Endothelial cell of umbilical vein (primary cell): Measurements from ENCODE around the gene AGFG1. TPM values are rescaled to one million over a fixed set of nuclear protein-coding genes. Genes with fewer than 3 reads are reported as not detected.
A peak's percentile ranks its signal among the peaks of the same experiment; 100 is the strongest.

ENCODE experiments used
- BruUV-seq: library from RNA; stranded (reverse); fragments of 400-500 nt; replicated peaks from 2 replicates; lab custom pipeline; 2021; lab: Mats Ljungman, UMichigan
- CTCF ChIA-PET: fragments of 300-600, 350-600 bp; sonication (Branson Sonifier 250); formaldehyde crosslinking; loops from one replicate; lab custom pipeline; 2021; ENCODE audit warnings: antibody characterized with exemption, inconsistent platforms; lab: Charles Lee
- POLR2A ChIA-PET: fragments of 300-600, 350-600 bp; sonication (Branson Sonifier 250); formaldehyde crosslinking; loops from one replicate; lab custom pipeline; 2021; ENCODE audit warnings: antibody characterized with exemption, inconsistent platforms; lab: Charles Lee
- DNase-seq: peaks from one replicate; pipeline ENCODE4 v3.0.0-alpha.2; 2011; ENCODE audit warnings: low read depth, low spot score
- FAIRE-seq: peaks from 2 replicates; lab custom pipeline; 2011; peaks lifted over from hg19 to GRCh38; lab: Jason Lieb, UNC
- H2AFZ ChIP-seq: 2 replicates; pipeline ENCODE4 v1.6.0; 2012; ENCODE audit warnings: low read depth, low read length, control low read depth, inconsistent platforms
- H3K27ac ChIP-seq: 2 replicates; pipeline ENCODE4 v1.5.1; 2011; ENCODE audit warnings: low read depth, mild to moderate bottlenecking, control low read depth, low read length, moderate library complexity; ENCODE audit not compliant: insufficient read depth
- H3K27me3 ChIP-seq, 2 experiments: 2 replicates each; pipeline versions ENCODE4 v1.6.0 to v1.6.1; 2011; ENCODE audit warnings: low read length in 2 of 2, mixed read lengths in 1 of 2; ENCODE audit not compliant: control insufficient read depth in 2 of 2, insufficient read depth in 2 of 2
- H3K36me3 ChIP-seq, 2 experiments: 2 replicates in 1 of 2; 3 replicates in 1 of 2; pipeline ENCODE4 v1.5.1; 2011; ENCODE audit warnings: low read length in 2 of 2, mild to moderate bottlenecking in 1 of 2, moderate library complexity in 1 of 2; ENCODE audit not compliant: control insufficient read depth in 2 of 2, insufficient read depth in 2 of 2; ENCODE audit errors: extremely low read depth in 1 of 2
- H3K4me1 ChIP-seq: 3 replicates; pipeline ENCODE4 v1.5.1; 2011; ENCODE audit warnings: mild to moderate bottlenecking, low read length; ENCODE audit not compliant: control insufficient read depth, insufficient read depth; ENCODE audit errors: extremely low read depth
- H3K4me2 ChIP-seq: 2 replicates; pipeline ENCODE4 v1.6.1; 2011; ENCODE audit warnings: low read length, control low read depth, mixed read lengths; ENCODE audit not compliant: insufficient read depth
- H3K4me3 ChIP-seq, 3 experiments: fragments of 200-600 bp in 1 of 3; sonication (generic), shearing (Covaris generic) in 1 of 3; replicated peaks in 1 of 3; 2 replicates each; pipeline ENCODE4 v1.5.1; 2011 to 2016; ENCODE audit warnings: control low read depth in 3 of 3, low read length in 3 of 3, mild to moderate bottlenecking in 2 of 3, inconsistent platforms in 1 of 3, low read depth in 1 of 3, moderate library complexity in 1 of 3; ENCODE audit not compliant: insufficient read depth in 1 of 3
- H3K79me2 ChIP-seq: 2 replicates; pipeline ENCODE4 v1.6.0; 2012; ENCODE audit warnings: low read length, inconsistent platforms; ENCODE audit not compliant: control insufficient read depth, insufficient read depth
- H3K9ac ChIP-seq: replicated peaks from 2 replicates; pipeline ENCODE3; 2011; ENCODE audit warnings: low read length, control low read depth; ENCODE audit not compliant: insufficient read depth; ENCODE audit errors: extremely low read depth
- H3K9me1 ChIP-seq: replicated peaks from 3 replicates; pipeline ENCODE4 v1.6.0; 2011; ENCODE audit warnings: mild to moderate bottlenecking, low read length; ENCODE audit not compliant: control insufficient read depth, insufficient read depth; ENCODE audit errors: extremely low read depth
- H3K9me3 ChIP-seq: replicated peaks from 2 replicates; pipeline ENCODE4 v1.5.1; 2012; ENCODE audit warnings: low read length, inconsistent platforms; ENCODE audit not compliant: control insufficient read depth, insufficient read depth
- H4K20me1 ChIP-seq: replicated peaks from 2 replicates; pipeline ENCODE3; 2011; ENCODE audit warnings: mild to moderate bottlenecking, low read length; ENCODE audit not compliant: control insufficient read depth, insufficient read depth; ENCODE audit errors: extremely low read depth
- GATA2 ChIP-seq: IDR thresholded peaks from 2 replicates; pipeline ENCODE4 v1.7.0; 2011; ENCODE audit warnings: low read depth, mild to moderate bottlenecking, moderate library complexity, mixed read lengths, low read length; ENCODE audit not compliant: insufficient read length, insufficient read depth
- JUN ChIP-seq: IDR thresholded peaks from 2 replicates; pipeline ENCODE4 v1.6.1; 2011; ENCODE audit warnings: borderline replicate concordance, low read depth; ENCODE audit not compliant: insufficient read length, insufficient read depth
- MYC ChIP-seq: IDR thresholded peaks from one replicate; pipeline ENCODE4 v1.6.1; 2011; ENCODE audit warnings: mild to moderate bottlenecking, low read depth, low read length
- POLR2AphosphoS5 ChIP-seq: IDR thresholded peaks from 2 replicates; pipeline ENCODE4 v1.6.1; 2012; ENCODE audit warnings: low read depth, mild to moderate bottlenecking, control low read depth, low read length, moderate library complexity; ENCODE audit not compliant: insufficient read depth
- dilution Hi-C: fragments of 300-500 bp; cut with MboI; formaldehyde crosslinking; loops from one replicate; pipeline ENCODE4 v1.15.0; 2019; ENCODE audit warnings: low sequenced_read_pairs; ENCODE audit not compliant: extremely low pct_ligation_motif_present
- intact Hi-C: fragments of 100-400 bp; cut with micrococcal nuclease; formaldehyde crosslinking; loops from one replicate; pipeline ENCODE4 v1.10.0; 2022
- polyA plus RNA-seq, 4 experiments: library from polyadenylated mRNA; depleted of rRNA in 3 of 4; stranded (reverse) in 3 of 4; unstranded in 1 of 4; fragments of >200 nt; gene quantifications; 2 replicates each; pipeline versions ENCODE4 v1.2.1 to v1.2.3, GENCODE V29; 2011 to 2012; ENCODE audit warnings: missing spikeins in 1 of 4
- total RNA-seq: library from RNA; stranded (reverse); gene quantifications from 2 replicates; pipeline ENCODE4 v1.2.3, GENCODE V29; 2021
- TF ChIP-seq, protein P1 (sequence below), 2 donors: IDR thresholded peaks; 1 replicate in 1 of 2; 2 replicates in 1 of 2; pipeline ENCODE4 v1.5.1; 2011; ENCODE audit warnings: low read length in 2 of 2, mild to moderate bottlenecking in 2 of 2, moderate library complexity in 2 of 2, control low read depth in 1 of 2, inconsistent platforms in 1 of 2, low read depth in 1 of 2; ENCODE audit not compliant: insufficient read depth in 1 of 2; ENCODE audit errors: extremely low read depth in 1 of 2
- TF ChIP-seq, protein P2 (sequence below): IDR thresholded peaks from 2 replicates; pipeline ENCODE4 v1.6.1; 2011; ENCODE audit not compliant: insufficient read depth, insufficient read length

AGFG1 gene
- total and polyA plus RNA-seq, 2 donors (not counting 3 experiments of a cell fraction or from before 2014, with no cell fraction given): 87.9 to 106 TPM

GRCh38 chr2:227570615-227571014 is 98.7 kb downstream of the AGFG1 start:
- H3K27ac ChIP-seq: no peak overlapping the region
- CTCF ChIA-PET: interaction anchor here (1.0 to 1.5 kb wide), 3 partner anchors 8 to 195 kb away, joined by 3 to 4 read pairs (median 3); no protein-coding TSS in a partner anchor

More at GRCh38 chr2:227570615-227571014, 98.7 kb downstream of the AGFG1 start:
- Histone ChIP-seq H3K27me3 (no peaks in the 10 kb centered on the region), H3K4me2 (no peak overlapping the region), H3K4me1 (no peaks in the 10 kb centered on the region), H3K4me3 (no peak overlapping the region), H3K36me3 (no peaks in the 10 kb centered on the region), H3K79me2 (no peaks in the 10 kb centered on the region), H2AFZ (no peak overlapping the region), H3K9me1 (no peaks in the 10 kb centered on the region), H4K20me1 (no peaks in the 10 kb centered on the region), H3K9ac (no peak overlapping the region), H3K9me3 (no peaks in the 10 kb centered on the region)
- DNase-seq: peak; percentile 10
- BruUV-seq: no TSS peak
- no peak for FAIRE-seq
- POLR2A ChIA-PET: no interaction called here
- TF ChIP-seq JUN (no peak), POLR2AphosphoS5 (no peak), GATA2 (no peak), MYC (no peak)
- TF ChIP-seq, protein P1, sequence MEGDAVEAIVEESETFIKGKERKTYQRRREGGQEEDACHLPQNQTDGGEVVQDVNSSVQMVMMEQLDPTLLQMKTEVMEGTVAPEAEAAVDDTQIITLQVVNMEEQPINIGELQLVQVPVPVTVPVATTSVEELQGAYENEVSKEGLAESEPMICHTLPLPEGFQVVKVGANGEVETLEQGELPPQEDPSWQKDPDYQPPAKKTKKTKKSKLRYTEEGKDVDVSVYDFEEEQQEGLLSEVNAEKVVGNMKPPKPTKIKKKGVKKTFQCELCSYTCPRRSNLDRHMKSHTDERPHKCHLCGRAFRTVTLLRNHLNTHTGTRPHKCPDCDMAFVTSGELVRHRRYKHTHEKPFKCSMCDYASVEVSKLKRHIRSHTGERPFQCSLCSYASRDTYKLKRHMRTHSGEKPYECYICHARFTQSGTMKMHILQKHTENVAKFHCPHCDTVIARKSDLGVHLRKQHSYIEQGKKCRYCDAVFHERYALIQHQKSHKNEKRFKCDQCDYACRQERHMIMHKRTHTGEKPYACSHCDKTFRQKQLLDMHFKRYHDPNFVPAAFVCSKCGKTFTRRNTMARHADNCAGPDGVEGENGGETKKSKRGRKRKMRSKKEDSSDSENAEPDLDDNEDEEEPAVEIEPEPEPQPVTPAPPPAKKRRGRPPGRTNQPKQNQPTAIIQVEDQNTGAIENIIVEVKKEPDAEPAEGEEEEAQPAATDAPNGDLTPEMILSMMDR (IDR thresholded peaks at IDR 0.05; ENCODE audit: extremely low read depth in 1 of 2, insufficient read depth in 1 of 2, low read depth in 1 of 2, low read length in 2 of 2): no peak
- TF ChIP-seq, protein P2, sequence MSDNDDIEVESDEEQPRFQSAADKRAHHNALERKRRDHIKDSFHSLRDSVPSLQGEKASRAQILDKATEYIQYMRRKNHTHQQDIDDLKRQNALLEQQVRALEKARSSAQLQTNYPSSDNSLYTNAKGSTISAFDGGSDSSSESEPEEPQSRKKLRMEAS: no peak
- dilution Hi-C loops: no loop called here
- intact Hi-C loops: no loop called here
